Fibroblast of skin of back (primary cell): ENCODE data around the gene ALPI.

Experiments
- DNase-seq: peaks from one replicate; pipeline ENCODE4 v3.0.0-alpha.2; 2013

The ALPI gene

GRCh38 chr2:232486558-232487384 lies 30.8 kb downstream of the ALPI start:
- DNase-seq: no peak

- DNase-seq: no peak
These were observed 31.6 kb downstream of the ALPI start, which contains the start of gene ECEL1 for GRCh38 chr2:232487385-232488096. TSS of gene ECEL1 (minus strand) at chr2:232487834. CDS start at chr2:232486653, 1,181 bp downstream.

GRCh38 chr2:232488097-232488711 lies 32.3 kb downstream of the ALPI start:
- no peak for DNase-seq

GRCh38 chr2:232488721-232489300 lies 32.9 kb downstream of the ALPI start:
- DNase-seq: no peak

GRCh38 chr2:232489516-232490220 lies 33.7 kb downstream of the ALPI start:
- DNase-seq: no peak

GRCh38 chr2:232490221-232491138 lies 34.5 kb downstream of the ALPI start:
- no peak for DNase-seq

- no peak for DNase-seq
These were observed 35.3 kb downstream of the ALPI start for GRCh38 chr2:232491139-232491780.

GRCh38 chr2:232492236-232492848 lies 36.4 kb downstream of the ALPI start:
- no peak for DNase-seq

GRCh38 chr2:232492963-232493700 lies 37.2 kb downstream of the ALPI start:
- no peak for DNase-seq

GRCh38 chr2:232493701-232494474 lies 37.9 kb downstream of the ALPI start:
- DNase-seq: no peak

- no peak for DNase-seq
These were observed 38.6 kb downstream of the ALPI start for GRCh38 chr2:232494542-232494941.

GRCh38 chr2:232495292-232495691 lies 39.3 kb downstream of the ALPI start:
- no peak for DNase-seq

- DNase-seq: no peak
These were observed 40.7 kb downstream of the ALPI start for GRCh38 chr2:232496501-232497270.

GRCh38 chr2:232497348-232497747 lies 41.4 kb downstream of the ALPI start:
- DNase-seq: no peak

GRCh38 chr2:232498452-232498851 lies 42.5 kb downstream of the ALPI start:
- DNase-seq: no peak

- no peak for DNase-seq
These were observed 45.4 kb downstream of the ALPI start for GRCh38 chr2:232501331-232501771.

GRCh38 chr2:232501794-232502390 lies 45.9 kb downstream of the ALPI start:
- no peak for DNase-seq
